Measurements from ENCODE around the gene SRSF3.

SRSF3 gene

GRCh38 chr6:36623547-36624459 lies 29.6 kb downstream of the SRSF3 start:
- no peak overlapping the region for H3K4me3 ChIP-seq (ENCODE audit: control insufficient read depth, low read depth, low read length)
- TF ChIP-seq CTCF (conservative IDR thresholded peaks at IDR 0.05; ENCODE audit: control insufficient read depth, insufficient read depth, low read depth, low read length): peak; percentile 89
- DNase-seq (ENCODE audit: low read depth): peak; percentile 85

GRCh38 chr6:36624461-36625157 lies 30.4 kb downstream of the SRSF3 start:
- DNase-seq (ENCODE audit: low read depth): no peak
- no peak for TF ChIP-seq CTCF (conservative IDR thresholded peaks at IDR 0.05; ENCODE audit: control insufficient read depth, insufficient read depth, low read depth, low read length)
- H3K4me3 ChIP-seq (ENCODE audit: control insufficient read depth, low read depth, low read length): no peak overlapping the region

GRCh38 chr6:36625158-36625919 lies 31.2 kb downstream of the SRSF3 start:
- DNase-seq (ENCODE audit: low read depth): peak; percentile 77
- TF ChIP-seq CTCF (conservative IDR thresholded peaks at IDR 0.05; ENCODE audit: control insufficient read depth, insufficient read depth, low read depth, low read length): no peak
- no peak overlapping the region for H3K4me3 ChIP-seq (ENCODE audit: control insufficient read depth, low read depth, low read length)

- DNase-seq (ENCODE audit: low read depth): no peak
- TF ChIP-seq CTCF (conservative IDR thresholded peaks at IDR 0.05; ENCODE audit: control insufficient read depth, insufficient read depth, low read depth, low read length): no peak
- no peak overlapping the region for H3K4me3 ChIP-seq (ENCODE audit: control insufficient read depth, low read depth, low read length)
Observed at GRCh38 chr6:36626636-36627035, 32.5 kb downstream of the SRSF3 start.

GRCh38 chr6:36627141-36627540 lies 33.0 kb downstream of the SRSF3 start:
- TF ChIP-seq CTCF (conservative IDR thresholded peaks at IDR 0.05; ENCODE audit: control insufficient read depth, insufficient read depth, low read depth, low read length): no peak
- no peak for DNase-seq (ENCODE audit: low read depth)
- H3K4me3 ChIP-seq (ENCODE audit: control insufficient read depth, low read depth, low read length): no peak overlapping the region

GRCh38 chr6:36627801-36628246 lies 33.7 kb downstream of the SRSF3 start:
- H3K4me3 ChIP-seq (ENCODE audit: control insufficient read depth, low read depth, low read length): no peak overlapping the region
- DNase-seq (ENCODE audit: low read depth): peak; percentile 75
- TF ChIP-seq CTCF (conservative IDR thresholded peaks at IDR 0.05; ENCODE audit: control insufficient read depth, insufficient read depth, low read depth, low read length): no peak

Data from fibroblast of mammary gland (primary cell).